Central memory CD4-positive, alpha-beta T cell (primary cell): Measurements from ENCODE around the gene EXOC4.
"Not testable (repeated sequence)": the region's sequence is repeated elsewhere in the genome, so short reads cannot be mapped to it uniquely, and the experiment has no call there.

ENCODE experiments used
- DNase-seq: peaks from one replicate; pipeline ENCODE4 v3.0.0; 2022

Gene EXOC4

DNA sequence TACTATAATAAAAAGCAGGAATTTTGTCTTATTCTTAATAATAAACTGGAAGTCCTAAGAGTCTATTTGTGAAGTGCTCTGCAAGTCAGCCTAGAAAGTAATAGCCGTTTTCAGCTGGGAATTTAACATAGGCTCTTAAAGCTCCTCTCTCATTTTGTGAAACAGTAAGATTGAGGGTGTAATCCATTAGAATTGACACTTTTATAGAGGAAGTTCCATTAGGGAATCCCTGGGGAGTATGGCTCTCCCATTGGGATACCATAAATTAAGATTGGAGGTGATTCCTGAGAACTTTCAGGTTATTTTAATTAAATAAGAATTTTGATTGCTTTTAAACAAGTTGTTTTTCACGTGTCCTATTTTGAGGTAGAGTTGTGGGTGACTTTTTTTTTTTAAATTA, 68.0 kb downstream of the EXOC4 start:
- DNase-seq = no peak

DNA sequence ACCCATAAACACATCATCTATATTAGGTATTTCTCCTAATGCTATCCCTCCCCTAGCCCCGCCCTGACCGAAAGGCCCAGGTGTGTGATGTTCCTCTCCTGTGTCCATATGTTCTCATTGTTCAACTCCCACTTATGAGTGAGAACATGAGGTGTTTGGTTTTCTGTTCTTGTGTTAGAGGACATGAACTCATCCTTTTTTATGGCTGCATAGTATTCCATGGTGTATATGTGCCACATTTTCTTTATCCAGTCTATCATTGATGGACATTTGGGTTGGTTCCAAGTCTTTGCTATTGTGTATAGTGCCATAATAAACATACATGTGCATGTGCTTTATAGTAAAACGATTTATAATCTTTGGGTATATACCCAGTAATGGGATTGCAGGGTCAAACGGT, 68.5 kb downstream of the EXOC4 start:
- DNase-seq = not testable (repeated sequence)

DNA sequence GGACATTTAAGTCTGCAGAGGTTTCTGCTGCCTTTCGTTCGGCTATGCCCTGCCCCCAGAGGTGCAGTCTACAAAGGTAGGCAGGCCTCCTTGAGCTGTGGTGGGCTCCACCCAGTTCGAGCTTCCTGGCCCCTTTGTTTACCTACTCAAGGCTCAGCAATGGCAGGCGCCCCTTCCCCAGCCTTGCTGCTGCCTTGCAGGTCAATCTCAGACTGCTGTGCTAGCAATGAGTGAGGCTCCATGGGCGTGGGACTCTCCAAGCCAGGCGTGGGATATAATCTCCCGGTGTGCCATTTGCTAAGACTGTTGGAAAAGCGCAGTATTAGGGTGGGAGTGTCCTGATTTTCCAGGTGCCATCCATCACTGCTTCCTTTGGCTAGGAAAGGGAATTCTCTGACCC, 73.9 kb downstream of the EXOC4 start:
- not testable (repeated sequence) for DNase-seq

DNA sequence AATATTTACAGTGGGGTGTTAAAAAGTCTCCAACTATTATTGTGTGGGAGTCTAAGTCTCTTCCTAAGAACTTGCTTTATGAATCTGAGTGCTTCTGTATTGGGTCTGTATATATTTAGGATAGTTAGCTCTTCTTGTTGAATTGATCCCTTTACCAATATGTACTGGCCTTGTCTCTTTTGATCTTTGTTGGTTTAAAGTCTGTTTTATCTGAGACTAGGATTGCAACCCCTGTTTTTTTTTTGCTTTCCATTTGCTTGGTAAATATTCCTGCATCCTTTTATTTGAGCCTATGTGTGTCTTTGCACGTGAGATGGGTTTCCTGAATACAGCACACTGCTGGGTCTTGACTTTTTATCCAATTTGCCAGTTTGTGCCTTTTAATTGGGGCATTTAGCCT, 75.1 kb downstream of the EXOC4 start:
- not testable (repeated sequence) for DNase-seq

DNA sequence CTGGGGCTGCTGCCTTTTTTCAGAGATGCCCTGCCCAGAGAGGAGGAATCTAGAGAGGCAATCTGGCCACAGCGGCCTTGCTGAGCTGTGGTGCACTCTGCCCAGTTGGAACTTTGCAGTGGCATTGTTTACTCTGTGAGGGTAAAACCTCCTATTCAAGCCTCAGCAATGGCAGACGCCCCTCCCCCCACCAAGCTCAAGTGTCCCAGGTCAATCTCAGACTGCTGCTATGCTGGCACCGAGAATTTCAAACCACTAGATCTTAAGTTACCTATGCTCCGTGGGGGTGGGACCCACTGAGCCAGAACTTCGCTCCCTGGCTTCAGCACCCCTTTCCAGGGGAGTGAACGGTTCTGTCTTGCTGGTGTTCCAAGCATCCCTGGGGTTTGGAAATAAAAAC, 77.2 kb downstream of the EXOC4 start:
- no peak for DNase-seq

DNA sequence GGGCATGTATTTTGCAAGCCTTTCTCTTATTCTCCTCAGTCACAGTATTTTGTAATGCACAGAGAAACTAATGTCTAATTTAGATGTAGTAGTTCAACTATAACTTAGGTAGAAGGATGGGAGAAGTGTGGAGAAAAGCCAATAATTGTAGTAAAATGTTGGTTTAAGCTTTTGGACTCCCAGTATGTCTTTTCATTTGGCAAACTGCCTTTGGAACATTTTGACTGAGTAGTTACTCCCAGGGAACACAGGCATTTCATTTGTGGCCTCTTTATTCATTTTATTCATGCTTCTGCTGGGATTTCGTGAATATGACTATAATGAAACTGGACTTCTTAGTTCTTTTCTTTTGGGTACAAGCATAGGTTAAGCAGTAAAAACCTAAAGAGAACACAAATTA, 79.0 kb downstream of the EXOC4 start:
- no peak for DNase-seq

DNA sequence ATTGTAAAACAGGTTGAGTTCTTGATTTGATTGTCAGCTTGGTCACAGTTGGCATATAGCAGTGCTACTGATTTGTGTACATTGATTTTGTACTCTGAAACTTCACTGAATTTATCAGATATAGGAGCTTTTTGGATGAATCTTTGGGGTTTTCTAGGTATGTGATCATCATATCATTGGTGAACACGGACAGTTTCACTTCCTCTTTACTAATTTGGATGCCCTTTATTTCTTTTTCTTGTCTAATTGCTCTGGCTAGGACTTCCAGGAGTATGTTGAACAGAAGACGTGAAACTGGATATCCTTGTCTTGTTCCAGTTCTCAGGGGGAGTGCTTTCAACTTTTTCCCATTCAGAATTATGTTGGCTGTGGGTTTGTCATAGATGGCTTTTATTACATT, 86.9 kb downstream of the EXOC4 start:
- no peak for DNase-seq

DNA sequence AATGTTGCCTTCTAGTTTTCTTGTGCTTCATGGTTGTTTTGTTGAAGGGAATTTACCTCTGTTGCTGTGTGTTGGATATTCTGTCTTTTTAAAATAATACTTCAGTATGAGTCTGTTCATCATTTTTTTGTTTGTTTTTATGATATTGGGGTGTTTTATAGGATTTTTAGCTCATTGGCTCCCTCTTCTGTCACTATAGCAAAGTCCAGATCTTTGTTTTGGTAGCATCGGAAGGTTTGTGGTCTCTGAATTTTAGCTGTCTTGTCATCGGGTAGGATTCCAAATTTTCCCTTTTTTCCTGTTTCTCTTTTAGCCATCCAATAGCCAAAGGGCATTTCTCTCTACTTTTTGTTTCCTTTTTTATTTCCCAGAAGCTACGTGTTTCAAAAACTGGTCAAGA, 91.4 kb downstream of the EXOC4 start:
- DNase-seq = no peak

DNA sequence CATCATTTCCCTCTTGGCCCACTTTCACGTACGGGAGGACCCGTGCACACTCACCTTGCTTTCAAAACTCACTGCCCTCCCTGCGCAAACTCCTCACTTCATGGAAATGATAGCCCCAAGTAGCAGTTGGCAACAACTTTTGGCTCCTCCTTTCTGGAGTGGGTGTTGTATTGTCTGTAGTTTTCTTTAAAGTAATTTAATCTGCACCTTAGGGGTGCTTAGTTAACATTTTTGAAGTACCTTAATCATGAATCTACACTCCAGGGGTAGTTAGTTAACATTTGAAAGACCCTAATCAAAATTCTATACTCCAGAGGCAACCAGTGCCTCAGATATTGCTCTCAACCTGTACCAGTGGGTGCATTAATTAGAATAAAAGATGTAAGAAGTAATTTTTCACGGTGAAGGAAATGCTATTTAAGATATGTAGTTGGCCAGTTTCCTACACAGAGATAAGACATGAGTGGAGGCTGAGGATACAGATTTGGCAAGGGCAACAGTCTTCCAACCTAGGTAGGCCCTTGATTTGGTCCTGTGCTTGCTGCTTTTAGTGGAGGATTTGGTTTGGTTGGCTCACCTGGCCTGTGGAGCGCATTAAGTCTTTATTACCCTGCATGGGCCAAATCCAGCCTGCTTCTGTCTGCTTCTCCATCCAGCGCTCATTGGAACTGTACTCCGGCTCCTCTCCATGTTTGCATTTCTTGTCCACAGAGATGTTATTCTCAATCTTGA, 93.0 kb downstream of the EXOC4 start:
- DNase-seq = no peak

DNA sequence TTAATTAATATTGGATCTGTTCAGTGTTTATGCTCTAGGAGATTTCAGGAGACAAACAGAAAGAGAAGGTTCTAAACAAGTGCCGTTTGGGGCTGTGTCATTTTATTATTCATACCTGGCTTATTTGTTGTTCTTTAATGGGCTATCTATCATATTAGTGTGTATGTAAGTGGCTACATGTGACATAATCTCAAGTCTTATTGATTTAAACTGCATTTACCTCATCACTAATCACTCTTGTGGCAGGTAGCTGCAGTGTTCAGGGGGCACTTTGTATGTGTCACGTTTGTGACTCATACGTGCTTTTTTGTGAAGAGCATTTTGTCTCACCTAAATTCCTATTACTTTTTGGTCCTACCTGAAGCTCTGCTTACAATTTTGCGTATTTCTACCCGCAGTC, 95.4 kb downstream of the EXOC4 start:
- DNase-seq = no peak

DNA sequence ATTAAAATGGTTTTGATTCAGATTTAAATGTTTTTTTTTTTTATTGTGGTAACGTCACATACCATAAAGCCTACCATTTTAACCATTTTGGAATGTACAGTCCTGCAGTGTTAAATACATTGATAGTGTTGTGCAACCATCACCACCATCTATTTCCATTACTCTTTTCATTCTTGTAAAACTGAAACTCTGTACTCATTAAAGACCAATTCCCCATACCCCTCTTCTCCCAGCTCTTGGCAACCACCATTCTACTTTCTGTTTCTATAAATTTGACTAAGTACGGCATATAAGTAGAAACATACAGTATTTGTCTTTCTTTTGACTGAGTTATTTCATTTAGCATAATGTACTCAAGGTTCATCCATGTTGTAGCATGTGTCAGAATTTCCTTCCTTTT, 96.2 kb downstream of the EXOC4 start:
- no peak for DNase-seq

DNA sequence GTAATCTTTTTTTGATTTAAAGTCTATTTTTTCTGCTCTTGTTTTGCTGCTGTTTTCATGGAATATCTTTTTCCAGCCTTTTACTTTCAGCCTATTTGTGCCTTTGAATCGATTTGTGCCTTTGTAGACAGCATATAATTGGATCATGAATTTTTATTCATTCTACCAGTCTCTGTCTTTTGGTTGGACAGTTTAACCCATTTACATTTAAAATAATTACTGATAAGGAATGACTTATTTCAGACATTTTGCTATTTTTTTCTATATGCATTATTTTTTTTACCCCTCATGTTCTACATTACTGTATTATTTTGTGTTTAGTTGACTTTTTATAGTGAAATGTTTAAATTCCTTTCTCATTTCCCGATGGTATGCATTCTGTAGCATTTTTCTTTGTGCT, 99.6 kb downstream of the EXOC4 start:
- no peak for DNase-seq

DNA sequence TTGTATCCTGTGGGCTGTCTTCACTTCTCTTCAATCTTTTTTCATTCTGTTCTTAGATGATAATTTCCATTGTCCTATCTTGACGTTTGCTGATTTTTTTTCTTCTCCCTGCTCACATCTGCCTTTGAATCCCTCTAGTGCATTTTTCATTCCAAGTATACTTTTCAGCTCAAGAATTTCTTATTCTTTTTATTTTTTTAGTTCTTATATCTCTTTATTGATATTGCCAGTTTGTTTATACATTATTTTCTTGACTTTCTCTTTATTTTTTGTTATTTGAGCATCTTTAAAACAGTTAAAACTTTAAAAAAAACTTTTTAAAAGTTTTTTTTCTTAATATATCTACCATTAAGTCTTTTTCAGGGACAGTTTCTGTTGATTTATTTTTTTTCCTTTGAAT, 100.9 kb downstream of the EXOC4 start:
- no peak for DNase-seq

DNA sequence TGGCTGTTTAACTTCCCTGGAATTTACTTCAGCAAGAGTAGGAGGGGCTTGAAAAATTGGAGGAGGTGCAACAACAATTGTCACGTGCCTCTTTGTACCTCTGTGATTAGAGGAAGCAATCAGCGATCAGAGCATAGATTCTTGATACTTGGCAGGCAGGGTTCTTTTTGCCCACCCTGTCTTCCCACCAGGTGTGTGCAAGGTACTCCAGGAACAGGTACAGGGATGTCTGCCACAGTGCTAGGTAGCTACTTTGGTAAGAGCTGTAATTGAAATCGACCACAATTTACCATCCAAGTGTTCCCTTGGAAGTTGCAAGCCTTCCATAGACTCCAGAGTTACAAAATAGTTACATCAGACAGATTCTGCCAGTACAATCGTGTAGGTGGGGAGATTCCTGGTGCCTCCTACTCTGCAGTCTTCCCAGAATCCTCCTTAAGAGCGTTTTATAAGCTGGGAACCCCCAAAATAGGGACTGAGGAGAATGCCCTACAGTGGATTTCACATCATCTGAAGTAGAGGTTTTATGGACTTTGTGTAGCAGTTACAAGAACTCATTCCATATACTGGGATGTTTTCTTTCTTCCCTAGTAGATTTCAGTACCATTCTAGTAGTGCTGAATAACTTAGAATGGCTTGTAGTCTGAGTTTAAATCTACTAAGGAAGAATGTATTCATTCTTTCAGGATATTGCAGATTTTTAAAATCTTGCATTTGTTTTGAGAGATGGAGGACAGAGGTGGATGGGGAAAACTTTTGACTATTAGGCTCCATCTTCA, 101.9 kb downstream of the EXOC4 start:
- no peak for DNase-seq

DNA sequence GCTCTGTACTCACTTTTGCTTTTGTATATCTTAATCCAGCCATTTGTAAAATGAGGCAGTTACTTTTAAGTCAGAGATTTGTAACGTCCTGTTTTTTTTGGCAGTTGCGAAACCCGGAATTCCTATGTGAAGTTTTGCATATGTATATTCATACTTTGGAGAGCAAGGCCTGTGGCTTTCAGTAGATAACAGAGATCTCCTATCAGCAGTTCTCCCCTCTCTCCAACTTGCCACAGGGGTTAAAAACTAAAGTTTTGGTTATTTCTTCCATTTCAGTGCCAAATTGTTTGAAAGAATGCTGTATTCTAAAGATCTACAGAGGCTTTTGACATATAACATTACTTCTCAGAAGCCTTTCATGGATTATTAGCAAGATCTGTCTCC, 102.4 kb downstream of the EXOC4 start:
- no peak for DNase-seq

DNA sequence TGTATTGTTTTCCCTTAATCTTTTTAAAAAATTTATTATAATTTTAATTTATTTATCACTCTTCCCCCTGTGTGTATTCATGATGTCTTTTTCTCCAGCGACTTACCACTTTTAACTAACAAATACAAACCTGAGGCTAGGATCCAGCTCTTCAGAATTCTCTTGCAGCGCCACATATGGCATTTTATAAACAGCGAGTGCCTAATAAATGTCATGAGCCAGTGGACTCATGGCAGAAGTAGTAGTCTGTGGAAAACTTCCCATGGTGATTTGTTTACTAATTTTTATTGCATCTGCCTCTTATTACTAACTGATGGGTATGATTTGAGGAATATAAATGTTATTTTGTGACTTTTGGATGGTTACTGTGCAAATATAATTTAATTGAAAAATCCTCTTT, 102.9 kb downstream of the EXOC4 start:
- DNase-seq = no peak

DNA sequence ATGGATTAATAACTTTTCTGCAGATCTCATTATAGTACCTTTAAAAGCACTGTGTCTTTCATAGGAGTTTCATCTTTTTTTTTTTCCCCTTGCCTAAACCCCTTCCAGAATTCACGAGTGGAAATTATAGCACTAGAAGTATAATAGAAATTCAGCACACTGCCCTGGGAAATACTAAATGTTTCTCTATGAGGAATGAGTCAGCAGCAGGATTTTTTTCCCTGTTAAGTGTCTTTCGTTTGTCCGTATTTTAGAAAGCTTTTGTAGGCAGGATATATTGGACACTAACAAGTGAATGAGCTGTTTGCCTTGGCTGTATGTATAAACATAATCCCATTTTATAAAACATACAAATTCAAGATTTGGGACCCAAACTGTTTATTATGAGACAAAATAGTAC, 105.8 kb downstream of the EXOC4 start:
- DNase-seq = no peak

DNA sequence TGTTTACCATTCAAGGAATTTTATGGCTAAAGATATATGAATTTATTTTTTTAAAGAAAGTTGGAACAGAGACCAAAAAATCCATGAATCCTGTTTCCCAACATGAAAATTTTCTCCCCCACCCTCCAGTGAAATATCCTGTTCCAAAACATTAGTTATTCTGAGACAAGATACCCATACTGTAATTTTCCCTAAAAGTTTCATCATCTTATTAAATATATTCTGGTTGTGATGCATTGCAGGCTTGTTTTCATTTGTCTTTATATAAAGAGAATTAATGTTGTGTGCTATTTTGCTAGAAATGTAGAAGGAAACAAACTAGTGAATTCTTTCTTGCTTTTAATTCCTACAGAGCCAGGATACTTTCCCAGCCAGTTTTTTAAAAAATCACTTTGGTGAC, 106.6 kb downstream of the EXOC4 start:
- no peak for DNase-seq

DNA sequence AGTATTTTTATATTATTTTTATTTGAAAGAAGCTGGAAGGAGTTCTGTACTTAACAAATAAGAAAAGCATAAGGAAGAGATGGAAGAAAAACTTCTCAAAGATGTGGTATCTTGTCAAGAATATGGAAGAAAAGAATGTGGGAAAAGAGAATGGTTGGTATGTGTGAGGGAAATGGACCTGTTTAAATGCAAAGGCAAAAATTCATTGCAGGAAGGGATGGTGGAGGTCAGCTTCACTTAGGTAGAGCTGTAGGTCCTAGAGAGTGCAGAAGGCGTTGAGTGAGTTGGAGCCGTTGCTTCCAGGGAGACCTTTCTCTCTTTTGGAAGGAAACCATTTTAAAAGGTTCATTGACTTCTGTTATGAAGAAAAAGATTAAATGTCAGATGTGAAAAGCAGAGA, 107.3 kb downstream of the EXOC4 start:
- no peak for DNase-seq

DNA sequence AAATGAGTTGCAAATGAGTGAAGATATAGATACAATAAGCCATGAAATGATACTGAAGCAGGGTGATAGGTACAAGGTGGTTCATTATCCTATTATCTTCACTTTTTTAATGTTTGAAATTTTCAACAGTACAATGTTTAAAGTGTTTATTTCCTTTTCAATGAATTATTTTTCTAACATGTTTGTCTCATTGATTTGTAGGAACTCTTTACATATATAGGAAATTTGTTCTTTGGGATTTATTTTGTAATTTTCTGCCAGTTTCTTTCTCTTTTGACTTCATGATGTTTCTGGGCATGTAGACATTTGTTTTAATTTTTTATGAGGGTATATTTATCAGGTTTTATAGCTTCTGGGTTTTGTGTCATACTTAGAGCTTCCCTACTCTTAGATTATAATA, 108.9 kb downstream of the EXOC4 start:
- no peak for DNase-seq

DNA sequence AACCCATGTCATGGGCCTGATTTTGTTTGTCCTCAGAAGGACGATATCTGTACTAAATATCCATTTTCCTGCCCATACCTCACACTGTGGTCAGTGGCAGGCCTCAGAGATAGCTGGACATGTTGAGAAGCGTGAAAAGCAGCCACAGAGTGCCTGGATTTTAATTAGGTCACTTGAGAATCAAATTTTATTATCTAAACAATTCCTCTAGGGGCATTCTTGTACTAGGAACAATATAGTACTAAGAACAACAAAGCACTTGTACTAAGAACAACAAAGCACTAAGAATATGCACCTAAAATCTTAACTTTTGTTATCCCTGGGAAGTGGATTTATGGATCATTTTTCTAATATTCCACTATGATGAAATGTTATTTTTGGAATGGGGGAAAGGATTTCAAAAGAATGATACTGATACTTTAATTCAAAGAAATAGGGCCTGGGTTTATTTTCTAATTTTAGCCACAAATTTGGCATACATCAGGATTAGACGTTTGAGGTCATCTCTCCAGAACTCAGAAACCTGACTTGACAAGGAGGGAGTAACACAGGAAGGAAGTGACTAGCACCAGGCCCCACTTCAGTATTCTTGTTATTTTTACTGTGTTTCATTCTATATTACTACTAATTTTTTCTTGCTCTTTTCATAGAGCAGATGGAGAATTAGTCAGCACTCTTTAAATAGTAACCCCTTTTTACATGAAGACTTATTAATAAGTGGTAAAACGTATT, 112.2 kb downstream of the EXOC4 start:
- no peak for DNase-seq

DNA sequence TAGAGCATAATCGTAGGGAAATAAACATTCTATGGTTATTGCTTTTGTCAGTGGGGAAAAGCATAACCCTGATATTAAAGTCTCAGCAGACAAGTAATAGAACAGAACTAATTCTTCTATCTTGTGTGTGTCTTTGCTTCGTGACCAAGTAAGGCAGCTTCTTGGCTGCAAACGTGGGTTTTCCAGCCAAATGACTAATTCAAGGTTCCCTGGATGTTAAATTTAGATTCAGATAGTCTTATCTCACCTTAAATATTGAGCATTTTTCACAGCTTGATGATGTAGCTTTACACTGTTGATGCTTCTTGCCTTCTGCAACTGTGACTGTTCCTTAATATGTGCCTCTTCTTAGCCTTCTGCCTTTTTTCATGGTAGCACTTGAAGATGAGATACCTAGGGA, 113.0 kb downstream of the EXOC4 start:
- DNase-seq = no peak

DNA sequence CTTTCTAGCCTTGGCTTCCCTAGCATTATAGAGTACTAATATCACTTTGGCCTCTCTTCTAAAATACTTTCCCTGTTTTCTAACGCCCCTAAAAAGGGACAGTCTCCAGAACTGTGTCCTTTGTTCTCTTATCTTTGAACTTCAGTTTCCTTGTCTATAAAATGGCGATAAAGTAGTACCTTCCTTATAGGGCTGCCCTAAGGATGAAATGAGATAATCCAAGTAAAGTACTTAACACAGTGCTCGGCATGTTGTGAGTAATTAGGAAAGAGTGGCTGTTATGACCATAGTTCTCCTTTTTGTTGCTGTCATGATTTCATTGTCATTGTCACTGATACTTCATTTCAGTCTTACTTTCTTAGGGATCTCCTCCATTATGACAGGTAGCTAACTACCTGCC, 114.7 kb downstream of the EXOC4 start:
- DNase-seq = no peak

DNA sequence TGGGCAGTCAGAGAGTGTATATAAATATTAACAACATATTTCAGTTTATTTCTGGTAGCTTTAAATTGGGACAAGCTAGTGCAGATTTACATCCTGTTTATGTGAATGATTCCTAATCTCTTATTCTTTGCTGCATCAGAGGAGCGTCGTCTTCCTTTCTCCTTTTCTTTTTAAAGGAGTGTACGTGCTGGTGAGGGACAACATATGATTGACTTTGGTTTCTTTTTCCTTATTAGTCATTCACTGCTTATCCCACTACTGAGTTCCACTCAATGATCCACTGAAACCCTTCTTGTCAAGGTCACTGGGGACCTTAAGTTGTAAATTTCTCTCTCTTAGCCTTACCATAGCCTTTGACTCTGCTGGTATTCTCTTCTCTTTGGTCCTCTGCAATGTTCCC, 116.3 kb downstream of the EXOC4 start:
- no peak for DNase-seq
